K562 (cell line): ENCODE results near the gene NRARP. TPM values are rescaled to one million over a fixed set of nuclear protein-coding genes. Genes with fewer than 3 reads are reported as not detected.

Experiments
- CTBP1 ChIP-seq: fragments of 450-650 bp; IDR thresholded peaks from 2 replicates; pipeline ENCODE4 v1.6.1; 2016; ENCODE audit warnings: borderline replicate concordance
- CXXC5 ChIP-seq: fragments of 250-450 bp; sonication (Bioruptor Pico); IDR thresholded peaks from 2 replicates; pipeline ENCODE4 v1.8.0; 2022; ENCODE audit warnings: inconsistent platforms, mild to moderate bottlenecking, moderate library complexity
- FOXK2 ChIP-seq, 2 experiments: fragments of 450-650 bp; IDR thresholded peaks in 1 of 2; conservative IDR thresholded peaks in 1 of 2; 2 replicates each; pipeline ENCODE4 v1.6.1; 2016; ENCODE audit warnings: low read depth in 2 of 2, mild to moderate bottlenecking in 1 of 2
- GABPB1 ChIP-seq: sonication (generic); formaldehyde crosslinking; IDR thresholded peaks from 2 replicates; pipeline ENCODE4 v1.8.0; 2022; ENCODE audit warnings: mild to moderate bottlenecking, missing genetic modification reagents
- HMGN3 ChIP-seq: IDR thresholded peaks from 2 replicates; pipeline ENCODE4 v1.6.1; 2011; ENCODE audit warnings: borderline replicate concordance, low read depth, mild to moderate bottlenecking, mixed read lengths, low read length; ENCODE audit not compliant: insufficient read length; ENCODE audit errors: extremely low read depth
- MTA3 ChIP-seq: fragments of 450-650 bp; formaldehyde crosslinking; IDR thresholded peaks from 2 replicates; pipeline ENCODE4 v1.6.1; 2017; ENCODE audit warnings: mild to moderate bottlenecking, borderline replicate concordance
- RBFOX2 ChIP-seq: fragments of 200-400 bp; formaldehyde crosslinking; IDR thresholded peaks from 2 replicates; pipeline ENCODE4 v1.6.1; 2017; ENCODE audit warnings: low read depth, mild to moderate bottlenecking, low read length, moderate library complexity
- TBL1XR1 ChIP-seq, 2 experiments: IDR thresholded peaks; 2 replicates each; pipeline ENCODE4 v1.6.1; 2012; ENCODE audit warnings: improper control_type of control experiment in 2 of 2, low read length in 2 of 2, mild to moderate bottlenecking in 1 of 2
- ZBTB17 ChIP-seq: fragments of 450-650 bp; formaldehyde crosslinking; IDR thresholded peaks from 2 replicates; pipeline ENCODE4 v1.4.0; 2020; ENCODE audit warnings: mild to moderate bottlenecking
- polyA plus RNA-seq, 8 experiments: library from polyadenylated mRNA; depleted of rRNA in 4 of 8; stranded (reverse) in 5 of 8; unstranded in 3 of 8; fragments of >200 nt; fragmentation: Nextera tagmentation in 2 of 8; fragmentation: Illumina TruSeq in 1 of 8; extraction: Ambion mirVana in 2 of 8; extraction: Trizol in 1 of 8; gene quantifications; 2 replicates each; pipeline versions ENCODE4 v1.2.1 to v1.2.3, GENCODE V29; 2011 to 2014; ENCODE audit warnings: inconsistent platforms in 1 of 8, missing spikeins in 1 of 8
- total RNA-seq, 7 experiments: library from RNA; depleted of rRNA in 6 of 7; stranded (reverse); fragments of >200 nt in 6 of 7; fragmentation: Illumina TruSeq in 2 of 7; extraction: Trizol in 2 of 7; gene quantifications; 2 replicates each; pipeline versions ENCODE4 v1.2.1 to v1.2.3, GENCODE V29; 2011 to 2021; ENCODE audit warnings: low replicate concordance in 1 of 7
- TF ChIP-seq, protein P1 (sequence below): sonication (generic); formaldehyde crosslinking; IDR thresholded peaks from 2 replicates; pipeline ENCODE4 v1.5.0; 2020; ENCODE audit warnings: missing genetic modification reagents
- TF ChIP-seq, protein P2 (sequence below), 3 experiments: fragments of 200-800 bp in 1 of 3; fragments of 250-450 bp in 1 of 3; fragments of 450-650 bp in 1 of 3; sonication (Bioruptor Pico) in 1 of 3; sonication (Bioruptor generic) in 1 of 3; formaldehyde crosslinking in 1 of 3; IDR thresholded peaks; 2 replicates each; pipeline versions ENCODE4 v1.6.1 to v1.8.0; 2016 to 2022; ENCODE audit warnings: mild to moderate bottlenecking in 2 of 3, missing genetic modification characterization in 2 of 3, missing compliant biosample characterization in 1 of 3, moderate library complexity in 1 of 3
- TF ChIP-seq, protein P3 (sequence below): sonication (generic); formaldehyde crosslinking; IDR thresholded peaks from 2 replicates; pipeline ENCODE4 v1.8.0; 2022; ENCODE audit warnings: mild to moderate bottlenecking, missing genetic modification reagents
- TF ChIP-seq, protein P4 (sequence below), 2 experiments: fragments of 450-650 bp; IDR thresholded peaks; 2 replicates each; pipeline ENCODE4 v1.6.1; 2016
- TF ChIP-seq, protein P5 (sequence below), 2 experiments: fragments of 450-650 bp in 1 of 2; sonication (generic) in 1 of 2; formaldehyde crosslinking; conservative IDR thresholded peaks; 2 replicates each; pipeline versions ENCODE4 v1.4.0 to v1.8.1; 2020 to 2022; ENCODE audit warnings: mild to moderate bottlenecking in 1 of 2, missing genetic modification reagents in 1 of 2
- TF ChIP-seq, protein P6 (sequence below): fragments of 250-450 bp; sonication (Bioruptor Pico); IDR thresholded peaks from 2 replicates; pipeline ENCODE4 v1.9.0; 2021; ENCODE audit warnings: mild to moderate bottlenecking, inconsistent platforms

Gene NRARP
- total and polyA plus RNA-seq, 9 of the 15 experiments (the other 6 are each of a cell fraction or from before 2014, with no cell fraction given) = 2.0 to 24.5 (median 7.2) TPM; not detected in 2

DNA sequence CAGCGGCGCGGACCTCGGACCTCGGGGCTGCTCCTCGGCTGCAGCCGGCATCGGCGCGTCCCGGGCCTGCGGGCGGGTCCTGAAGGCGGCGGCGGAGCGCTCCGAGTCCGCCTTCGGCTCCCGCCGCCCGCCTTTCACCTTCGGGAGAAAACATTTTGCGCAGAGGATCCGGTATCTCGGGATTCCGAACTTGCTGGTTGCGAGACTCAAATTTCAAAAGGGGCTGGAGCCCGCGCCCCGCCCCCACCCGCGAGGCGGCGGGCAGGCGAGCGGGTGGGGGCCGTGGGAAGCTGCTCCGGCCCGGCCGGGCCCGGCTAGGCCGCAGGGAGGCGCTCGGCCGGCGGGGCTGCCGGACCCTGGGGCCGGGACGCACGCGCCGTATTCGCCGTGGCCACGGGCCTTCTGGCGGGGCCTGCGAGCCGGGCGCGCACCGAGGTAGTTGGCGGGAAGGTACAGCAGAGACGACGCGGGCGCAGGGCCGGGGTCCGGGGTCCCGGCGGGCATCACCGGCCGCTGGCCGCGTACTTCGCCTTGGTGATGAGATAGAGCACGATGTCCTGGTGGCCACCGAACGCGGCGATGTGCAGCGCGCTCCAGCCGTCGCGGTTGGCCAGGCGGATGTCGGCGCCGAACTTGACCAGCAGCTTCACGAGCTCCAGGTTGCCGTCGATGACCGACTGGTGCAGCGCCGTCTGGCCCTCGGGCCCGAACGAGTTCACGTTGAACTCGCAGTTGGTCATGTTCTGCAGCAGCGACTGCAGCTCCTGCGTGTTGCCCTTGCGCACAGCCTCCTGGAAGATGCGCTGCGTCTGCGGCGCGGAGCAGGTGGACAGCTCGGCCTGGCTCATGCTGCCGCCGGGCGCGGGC lies 757 bp downstream of the NRARP start (continued):
- TF ChIP-seq, protein P1, sequence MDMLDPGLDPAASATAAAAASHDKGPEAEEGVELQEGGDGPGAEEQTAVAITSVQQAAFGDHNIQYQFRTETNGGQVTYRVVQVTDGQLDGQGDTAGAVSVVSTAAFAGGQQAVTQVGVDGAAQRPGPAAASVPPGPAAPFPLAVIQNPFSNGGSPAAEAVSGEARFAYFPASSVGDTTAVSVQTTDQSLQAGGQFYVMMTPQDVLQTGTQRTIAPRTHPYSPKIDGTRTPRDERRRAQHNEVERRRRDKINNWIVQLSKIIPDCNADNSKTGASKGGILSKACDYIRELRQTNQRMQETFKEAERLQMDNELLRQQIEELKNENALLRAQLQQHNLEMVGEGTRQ (CRISPR knock-in tag) = no peak
- TF ChIP-seq MTA3 = peak; percentile 67; the same call in 1 of the 2 replicates
- TF ChIP-seq, protein P2, sequence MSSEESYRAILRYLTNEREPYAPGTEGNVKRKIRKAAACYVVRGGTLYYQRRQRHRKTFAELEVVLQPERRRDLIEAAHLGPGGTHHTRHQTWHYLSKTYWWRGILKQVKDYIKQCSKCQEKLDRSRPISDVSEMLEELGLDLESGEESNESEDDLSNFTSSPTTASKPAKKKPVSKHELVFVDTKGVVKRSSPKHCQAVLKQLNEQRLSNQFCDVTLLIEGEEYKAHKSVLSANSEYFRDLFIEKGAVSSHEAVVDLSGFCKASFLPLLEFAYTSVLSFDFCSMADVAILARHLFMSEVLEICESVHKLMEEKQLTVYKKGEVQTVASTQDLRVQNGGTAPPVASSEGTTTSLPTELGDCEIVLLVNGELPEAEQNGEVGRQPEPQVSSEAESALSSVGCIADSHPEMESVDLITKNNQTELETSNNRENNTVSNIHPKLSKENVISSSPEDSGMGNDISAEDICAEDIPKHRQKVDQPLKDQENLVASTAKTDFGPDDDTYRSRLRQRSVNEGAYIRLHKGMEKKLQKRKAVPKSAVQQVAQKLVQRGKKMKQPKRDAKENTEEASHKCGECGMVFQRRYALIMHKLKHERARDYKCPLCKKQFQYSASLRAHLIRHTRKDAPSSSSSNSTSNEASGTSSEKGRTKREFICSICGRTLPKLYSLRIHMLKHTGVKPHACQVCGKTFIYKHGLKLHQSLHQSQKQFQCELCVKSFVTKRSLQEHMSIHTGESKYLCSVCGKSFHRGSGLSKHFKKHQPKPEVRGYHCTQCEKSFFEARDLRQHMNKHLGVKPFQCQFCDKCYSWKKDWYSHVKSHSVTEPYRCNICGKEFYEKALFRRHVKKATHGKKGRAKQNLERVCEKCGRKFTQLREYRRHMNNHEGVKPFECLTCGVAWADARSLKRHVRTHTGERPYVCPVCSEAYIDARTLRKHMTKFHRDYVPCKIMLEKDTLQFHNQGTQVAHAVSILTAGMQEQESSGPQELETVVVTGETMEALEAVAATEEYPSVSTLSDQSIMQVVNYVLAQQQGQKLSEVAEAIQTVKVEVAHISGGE (CRISPR knock-in tag; IDR thresholded peaks at IDR 0.05) = peak in 2 of 3 experiments; percentile 29 to 33; a peak in 2 of 6 replicates
- TF ChIP-seq HMGN3 = peak; percentile 88
- no peak for TF ChIP-seq FOXK2 (conservative IDR thresholded peaks at IDR 0.05 in 1 of 2, IDR thresholded peaks at IDR 0.05 in 1 of 2; ENCODE audit: low read depth in 2 of 2)
- TF ChIP-seq, protein P3, sequence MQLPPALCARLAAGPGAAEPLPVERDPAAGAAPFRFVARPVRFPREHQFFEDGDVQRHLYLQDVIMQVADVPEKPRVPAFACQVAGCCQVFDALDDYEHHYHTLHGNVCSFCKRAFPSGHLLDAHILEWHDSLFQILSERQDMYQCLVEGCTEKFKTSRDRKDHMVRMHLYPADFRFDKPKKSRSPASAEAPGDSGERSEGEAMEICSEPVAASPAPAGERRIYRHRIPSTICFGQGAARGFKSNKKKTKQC (CRISPR knock-in tag) = peak; percentile 95
- TF ChIP-seq, protein P4, sequence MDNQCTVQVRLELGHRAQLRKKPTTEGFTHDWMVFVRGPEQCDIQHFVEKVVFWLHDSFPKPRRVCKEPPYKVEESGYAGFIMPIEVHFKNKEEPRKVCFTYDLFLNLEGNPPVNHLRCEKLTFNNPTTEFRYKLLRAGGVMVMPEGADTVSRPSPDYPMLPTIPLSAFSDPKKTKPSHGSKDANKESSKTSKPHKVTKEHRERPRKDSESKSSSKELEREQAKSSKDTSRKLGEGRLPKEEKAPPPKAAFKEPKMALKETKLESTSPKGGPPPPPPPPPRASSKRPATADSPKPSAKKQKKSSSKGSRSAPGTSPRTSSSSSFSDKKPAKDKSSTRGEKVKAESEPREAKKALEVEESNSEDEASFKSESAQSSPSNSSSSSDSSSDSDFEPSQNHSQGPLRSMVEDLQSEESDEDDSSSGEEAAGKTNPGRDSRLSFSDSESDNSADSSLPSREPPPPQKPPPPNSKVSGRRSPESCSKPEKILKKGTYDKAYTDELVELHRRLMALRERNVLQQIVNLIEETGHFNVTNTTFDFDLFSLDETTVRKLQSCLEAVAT (IDR thresholded peaks at IDR 0.05) = 0 out of 4 replicates have a peak, but pooled peaks of 1 of the 2 experiments have one; percentile 49
- TF ChIP-seq CTBP1 = peak; percentile 93
- peak; percentile 97 for TF ChIP-seq CXXC5 (CRISPR knock-in tag)
- TF ChIP-seq GABPB1 (CRISPR knock-in tag) = peak; percentile 37; the same call in 1 of the 2 replicates
- peak; percentile 91 for TF ChIP-seq RBFOX2
- TF ChIP-seq, protein P5, sequence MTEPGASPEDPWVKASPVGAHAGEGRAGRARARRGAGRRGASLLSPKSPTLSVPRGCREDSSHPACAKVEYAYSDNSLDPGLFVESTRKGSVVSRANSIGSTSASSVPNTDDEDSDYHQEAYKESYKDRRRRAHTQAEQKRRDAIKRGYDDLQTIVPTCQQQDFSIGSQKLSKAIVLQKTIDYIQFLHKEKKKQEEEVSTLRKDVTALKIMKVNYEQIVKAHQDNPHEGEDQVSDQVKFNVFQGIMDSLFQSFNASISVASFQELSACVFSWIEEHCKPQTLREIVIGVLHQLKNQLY (CRISPR knock-in tag; conservative IDR thresholded peaks at IDR 0.05) = 0 out of 4 replicates have a peak, but pooled peaks of 1 of the 2 experiments have one; percentile 15
- 0 out of 2 replicates have a peak, but pooled peaks have one; percentile 30 for TF ChIP-seq ZBTB17 (CRISPR knock-in tag)
- no peak for TF ChIP-seq TBL1XR1 (IDR thresholded peaks at IDR 0.05; ENCODE audit: low read length in 2 of 2)
- TF ChIP-seq, protein P6, sequence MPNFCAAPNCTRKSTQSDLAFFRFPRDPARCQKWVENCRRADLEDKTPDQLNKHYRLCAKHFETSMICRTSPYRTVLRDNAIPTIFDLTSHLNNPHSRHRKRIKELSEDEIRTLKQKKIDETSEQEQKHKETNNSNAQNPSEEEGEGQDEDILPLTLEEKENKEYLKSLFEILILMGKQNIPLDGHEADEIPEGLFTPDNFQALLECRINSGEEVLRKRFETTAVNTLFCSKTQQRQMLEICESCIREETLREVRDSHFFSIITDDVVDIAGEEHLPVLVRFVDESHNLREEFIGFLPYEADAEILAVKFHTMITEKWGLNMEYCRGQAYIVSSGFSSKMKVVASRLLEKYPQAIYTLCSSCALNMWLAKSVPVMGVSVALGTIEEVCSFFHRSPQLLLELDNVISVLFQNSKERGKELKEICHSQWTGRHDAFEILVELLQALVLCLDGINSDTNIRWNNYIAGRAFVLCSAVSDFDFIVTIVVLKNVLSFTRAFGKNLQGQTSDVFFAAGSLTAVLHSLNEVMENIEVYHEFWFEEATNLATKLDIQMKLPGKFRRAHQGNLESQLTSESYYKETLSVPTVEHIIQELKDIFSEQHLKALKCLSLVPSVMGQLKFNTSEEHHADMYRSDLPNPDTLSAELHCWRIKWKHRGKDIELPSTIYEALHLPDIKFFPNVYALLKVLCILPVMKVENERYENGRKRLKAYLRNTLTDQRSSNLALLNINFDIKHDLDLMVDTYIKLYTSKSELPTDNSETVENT (CRISPR knock-in tag) = peak; percentile 47; the same call in 1 of the 2 replicates
